NCI-H2029 (cell line): ENCODE measurements around the gene PRSS57.
"Not testable (repeated sequence)": the region's sequence is repeated elsewhere in the genome, so short reads cannot be mapped to it uniquely, and the experiment has no call there.

Experiments used
- DNase-seq: peaks from one replicate; lab custom pipeline; 2025; lab: John Stamatoyannopoulos, UW

PRSS57 gene

GRCh38 chr19:695352-695949, at the start of gene PRSS57:
TSS of gene PRSS57 (minus strand) at chr19:695452. CDS start at chr19:695430, 22 bp downstream.
- no peak for DNase-seq

DNA sequence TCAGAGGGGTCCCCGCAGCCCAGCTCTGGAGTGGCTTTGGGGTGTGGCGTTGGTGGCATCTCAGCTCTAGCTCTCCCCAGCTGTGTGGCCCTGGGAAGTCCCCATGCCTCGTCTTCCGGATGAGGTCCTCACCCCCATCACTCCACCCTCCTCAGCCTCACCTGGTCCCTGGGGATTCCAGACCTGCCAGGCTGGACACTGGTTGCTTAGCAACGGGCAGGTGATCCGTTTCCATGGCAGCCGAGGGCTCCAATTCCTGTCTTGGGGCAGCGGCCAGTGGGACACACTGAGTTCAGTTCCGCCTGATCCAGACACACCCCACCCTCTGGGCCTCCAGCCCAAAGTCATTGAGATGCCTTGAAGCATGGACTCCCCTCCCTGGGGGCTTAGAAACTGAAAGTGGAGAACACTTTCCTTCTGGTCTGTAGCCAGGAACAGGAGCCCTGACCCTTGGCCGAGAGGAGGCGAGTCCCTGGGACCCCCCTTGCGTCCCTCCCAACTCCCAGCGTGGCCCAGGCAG, 48.0 kb upstream of the PRSS57 start:
- DNase-seq, result peak; percentile 73

GRCh38 chr19:742540-743075, 47.4 kb upstream of the PRSS57 start:
- no peak for DNase-seq

DNA sequence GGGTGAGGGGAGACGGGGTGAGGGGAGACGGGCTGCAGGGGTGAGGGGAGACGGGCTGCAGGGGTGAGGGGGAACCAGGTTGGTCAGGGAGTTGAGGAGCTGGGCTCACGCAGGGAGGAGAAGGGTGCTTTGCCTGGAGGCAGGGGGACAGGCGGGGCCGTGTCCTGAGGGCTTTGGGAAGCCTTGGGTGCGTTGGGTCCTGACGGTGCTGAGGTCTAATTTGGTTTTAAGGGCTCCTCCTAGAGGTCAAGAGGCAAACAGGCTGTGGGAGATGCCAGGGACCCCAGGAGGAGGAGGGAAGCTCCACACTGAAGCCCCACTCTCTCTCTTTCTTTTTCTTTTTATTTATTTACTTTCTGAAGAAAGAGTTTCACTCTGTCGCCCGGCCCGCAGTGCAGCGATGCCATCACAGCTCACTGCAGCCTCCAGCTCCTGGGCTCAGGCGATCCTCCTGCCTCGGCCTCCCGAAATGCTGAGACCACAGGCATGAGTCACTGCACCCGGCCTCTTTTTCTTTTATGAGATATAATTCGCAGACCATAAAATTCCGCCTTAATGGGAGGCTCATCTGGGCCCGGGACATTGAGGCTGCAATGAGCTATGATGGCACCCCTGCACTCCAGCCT, 46.4 kb upstream of the PRSS57 start:
- DNase-seq, result no peak

GRCh38 chr19:740816-741505, 45.7 kb upstream of the PRSS57 start:
- not testable (repeated sequence) for DNase-seq

DNA sequence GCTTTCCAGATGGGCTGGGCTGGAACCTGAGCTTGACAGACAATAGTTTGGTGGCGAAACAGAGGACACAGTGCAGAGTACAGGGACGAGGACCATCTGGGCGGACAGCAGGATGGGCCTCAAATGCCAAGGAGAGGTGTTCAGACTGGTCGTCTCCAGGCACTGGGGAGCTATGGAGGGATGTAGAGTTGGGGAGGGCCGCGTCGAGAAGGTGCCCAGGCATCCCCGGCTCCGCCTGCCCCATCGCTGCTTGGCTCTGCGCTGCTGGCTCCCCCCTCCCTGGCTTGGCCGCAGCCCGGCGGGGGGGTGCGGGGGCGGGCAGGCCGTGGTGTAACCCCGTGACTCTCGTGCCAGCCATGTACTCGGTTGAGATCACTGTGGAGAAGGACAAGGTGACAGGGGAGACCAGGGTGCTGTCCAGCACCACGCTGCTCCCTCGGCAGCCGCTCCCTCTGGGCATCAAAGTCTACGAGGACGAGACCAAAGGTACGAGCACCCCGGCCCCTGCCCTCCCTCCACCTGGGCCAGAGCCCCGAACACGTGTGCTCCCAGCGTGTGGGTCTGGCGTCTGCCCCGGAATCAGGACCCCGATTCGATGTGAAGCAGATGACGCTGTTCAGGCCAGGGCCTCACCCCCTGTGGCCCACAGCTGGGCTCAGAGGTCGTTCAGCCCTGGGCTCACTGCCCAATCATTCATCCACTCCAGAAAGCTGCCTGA, 44.9 kb upstream of the PRSS57 start:
- DNase-seq, result peak; percentile 34

- DNase-seq, result no peak
Measured at GRCh38 chr19:738509-739128, 43.4 kb upstream of the PRSS57 start.

GRCh38 chr19:737591-738093, 42.4 kb upstream of the PRSS57 start:
- no peak for DNase-seq

DNA sequence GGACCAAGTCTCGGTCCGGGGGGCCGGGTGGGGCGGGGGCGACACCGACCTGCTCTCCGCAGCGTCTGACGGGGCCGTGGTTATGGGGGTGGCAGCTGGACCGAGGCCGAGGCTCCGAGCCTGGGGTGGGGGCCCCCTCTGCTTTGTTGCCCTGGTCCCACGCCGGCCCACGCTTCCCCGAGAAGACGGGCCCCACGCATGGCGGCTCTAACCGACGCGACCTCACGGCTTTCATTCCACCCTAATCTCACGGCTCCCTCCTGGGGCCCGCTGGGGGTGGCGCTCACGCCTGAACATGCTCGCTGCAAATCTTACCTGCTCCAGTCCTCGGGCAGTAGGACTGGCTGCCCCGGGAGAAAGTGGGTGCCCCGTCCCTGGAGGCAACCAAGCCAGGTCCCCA, 40.9 kb upstream of the PRSS57 start:
- DNase-seq, result no peak

DNA sequence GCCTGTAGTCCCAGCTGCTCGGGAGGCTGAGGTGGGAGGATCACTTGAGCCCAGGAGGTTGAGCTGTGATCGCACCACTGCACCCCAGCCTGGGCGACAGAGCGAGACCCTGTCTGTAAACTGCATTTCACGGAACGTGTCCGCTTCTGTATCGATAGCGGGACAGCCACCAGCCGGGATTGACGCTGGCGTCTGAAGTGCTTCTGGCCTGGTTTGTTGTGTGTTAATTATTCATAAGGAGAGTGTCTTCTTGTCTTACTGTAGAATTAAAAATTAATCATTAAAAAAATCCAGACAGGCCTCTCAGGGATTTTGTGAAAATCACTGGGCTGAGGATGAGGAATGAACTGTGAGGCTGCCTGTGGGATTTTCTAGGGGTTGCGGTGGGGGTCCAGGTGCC, 39.5 kb upstream of the PRSS57 start:
- no peak for DNase-seq

- DNase-seq, result no peak
Measured at GRCh38 chr19:732148-733069, 37.2 kb upstream of the PRSS57 start.

- DNase-seq, result no peak
Measured at GRCh38 chr19:731000-731399, 35.7 kb upstream of the PRSS57 start.

DNA sequence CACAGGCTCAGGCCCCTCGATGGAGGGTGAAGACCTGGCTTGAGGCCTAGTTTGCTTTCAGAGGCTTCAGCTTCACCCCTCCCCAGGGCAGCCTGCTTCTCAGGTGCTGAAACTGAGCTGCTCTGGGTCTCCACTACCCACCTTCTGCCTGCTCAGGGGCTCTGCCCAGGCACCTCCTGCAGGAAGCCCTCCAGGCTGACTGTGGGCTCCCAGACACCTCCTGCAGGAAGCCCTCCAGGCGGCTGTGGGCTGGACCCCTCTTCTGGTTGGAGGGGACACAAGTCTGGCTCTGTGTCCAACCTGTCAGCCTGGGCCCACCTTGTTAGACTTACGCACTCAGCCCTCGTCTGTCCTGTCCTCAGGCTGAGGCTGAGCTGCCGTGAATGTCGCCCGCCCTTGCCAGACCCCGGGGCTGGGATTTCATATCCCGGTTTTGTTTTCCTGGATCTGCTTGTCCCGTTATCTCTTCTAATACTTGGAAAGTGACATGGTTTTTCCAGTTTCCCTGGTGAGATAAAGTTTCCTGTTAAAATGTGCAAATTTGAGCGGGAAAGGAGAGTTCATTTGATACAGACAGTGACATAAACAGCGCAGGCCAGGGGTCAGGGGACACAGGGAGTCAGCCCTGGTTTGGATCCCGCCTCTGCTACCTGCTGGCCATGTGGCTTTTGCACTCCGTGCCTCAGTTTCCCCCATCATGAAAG, 34.9 kb upstream of the PRSS57 start:
- DNase-seq, result no peak

DNA sequence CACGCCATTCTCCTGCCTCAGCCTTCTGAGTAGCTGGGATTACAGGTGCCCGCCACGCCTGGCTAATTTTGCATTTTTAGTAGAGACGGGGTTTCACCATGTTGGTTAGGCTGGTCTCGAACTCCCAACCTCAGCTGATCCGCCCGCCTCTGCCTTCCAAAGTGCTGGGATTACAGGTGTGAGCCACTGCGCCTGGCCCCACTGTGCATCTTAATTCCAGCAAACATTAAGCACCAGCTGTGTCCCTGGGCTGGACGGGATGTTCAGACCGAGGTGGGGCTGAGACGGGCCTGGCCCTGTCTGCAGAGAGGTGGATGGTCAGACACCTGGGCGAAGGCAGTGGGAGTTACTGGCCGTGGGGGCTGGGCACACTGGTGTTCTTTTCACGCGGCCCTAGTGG, 34.3 kb upstream of the PRSS57 start:
- DNase-seq, result not testable (repeated sequence)

GRCh38 chr19:728011-728410, 32.8 kb upstream of the PRSS57 start:
- DNase-seq, result no peak

DNA sequence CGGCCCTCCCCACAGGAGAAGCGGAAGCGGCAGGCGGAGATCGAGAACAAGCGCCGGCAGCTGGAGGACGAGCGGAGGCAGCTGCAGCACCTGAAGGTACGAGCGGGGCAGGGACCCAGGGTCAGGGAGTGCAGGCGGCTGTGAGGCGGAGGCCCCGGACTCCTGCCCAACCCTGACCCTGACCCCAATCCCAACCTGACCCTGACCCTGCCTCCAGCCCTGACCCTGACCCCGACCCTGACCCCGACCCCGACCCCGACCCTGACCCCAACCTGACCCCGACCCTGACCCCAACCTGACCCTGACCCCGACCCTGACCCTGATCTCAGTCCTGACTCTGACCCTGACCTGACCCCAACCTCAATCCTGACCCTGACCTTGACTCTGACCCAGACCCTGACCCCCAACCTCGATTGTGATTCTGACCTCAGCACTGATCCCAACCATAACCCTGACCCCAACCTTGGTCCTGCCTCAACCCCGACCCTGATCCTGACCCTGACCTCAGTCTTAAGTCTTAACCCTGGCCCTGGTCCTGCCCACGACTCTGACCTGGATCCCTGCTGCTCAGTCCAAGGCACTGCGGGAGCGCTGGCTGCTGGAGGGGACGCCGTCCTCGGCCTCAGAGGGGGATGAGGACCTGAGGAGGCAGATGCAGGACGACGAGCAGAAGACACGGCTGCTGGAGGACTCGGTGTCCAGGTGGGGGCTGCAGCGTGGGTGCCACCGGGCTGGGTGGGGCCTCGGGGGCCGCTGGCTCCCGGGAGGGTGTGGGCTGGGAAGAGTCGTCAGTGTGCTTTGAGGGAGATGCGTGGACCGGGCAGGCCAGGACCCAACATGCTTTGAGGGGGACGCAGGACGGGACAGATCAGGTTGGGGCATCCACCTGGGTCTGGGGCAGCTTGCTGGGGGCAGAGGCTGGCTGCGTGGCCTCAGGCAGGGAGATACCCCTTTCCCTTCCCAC, 32.0 kb upstream of the PRSS57 start:
- no peak for DNase-seq

DNA sequence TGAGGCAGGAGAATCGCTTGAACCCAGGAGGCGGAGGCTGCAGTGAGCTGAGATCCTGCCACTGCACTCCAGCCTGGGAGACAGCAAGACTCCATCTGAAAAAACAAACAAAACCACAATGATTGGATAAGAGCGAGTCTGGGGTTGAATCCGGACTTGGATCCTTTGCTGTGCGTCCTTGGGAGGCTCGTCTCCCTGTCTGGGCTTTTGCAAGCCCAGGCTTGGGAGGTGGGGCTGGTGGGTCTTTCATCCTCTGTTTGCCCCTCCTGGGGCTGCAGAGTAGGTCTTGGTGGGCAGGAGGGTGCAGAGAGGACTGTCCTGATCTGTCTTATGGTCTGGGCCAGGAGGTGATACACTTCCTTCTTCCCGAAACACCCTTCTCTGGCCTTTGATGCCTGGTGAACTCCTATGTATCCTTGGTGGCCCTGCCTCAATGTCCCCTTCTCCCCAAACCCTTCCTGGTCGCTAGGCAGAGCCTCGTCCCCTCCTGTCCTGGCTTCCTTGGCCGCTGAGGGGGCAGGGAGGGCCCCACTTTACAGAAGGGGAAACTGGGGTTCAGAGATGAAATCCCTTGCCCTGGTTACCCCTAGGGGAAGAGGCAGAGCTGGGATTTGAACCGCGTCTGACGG, 30.3 kb upstream of the PRSS57 start:
- no peak for DNase-seq

GRCh38 chr19:723714-724113, 28.5 kb upstream of the PRSS57 start:
- no peak for DNase-seq
